Activated T-cell treated with anti-CD3 and anti-CD28 coated beads, Interleukin-2, amount 50 U/mL, for 72 hours (primary cell): ENCODE results near the gene CHAF1A. TPM values are rescaled to one million over a fixed set of nuclear protein-coding genes. Genes with fewer than 3 reads are reported as not detected.

ENCODE experiments used
- ATAC-seq, 2 donors: fragments of 150-1000 bp; cut with Tn5 transposase; replicated peaks in 1 of 2; 2 replicates each; pipeline ENCODE4 v1.10.0; 2021; ENCODE audit warnings: moderate library complexity in 2 of 2, mild to moderate bottlenecking in 1 of 2
- DNase-seq, 2 donors: peaks; one replicate each; pipeline ENCODE4 v3.0.0; 2021 to 2022; ENCODE audit warnings: mixed read lengths in 1 of 2
- H3K27ac Mint-ChIP-seq: one replicate; pipeline ENCODE4 v1.8.0; 2022; ENCODE audit warnings: mild to moderate bottlenecking, moderate library complexity, mixed read lengths
- H3K27me3 Mint-ChIP-seq: one replicate; pipeline ENCODE4 v1.8.0; 2022; ENCODE audit warnings: low read depth, mixed read lengths
- H3K36me3 Mint-ChIP-seq, 2 donors: one replicate each; pipeline ENCODE4 v1.8.0; 2022; ENCODE audit warnings: mixed read lengths in 2 of 2, mild to moderate bottlenecking in 1 of 2; ENCODE audit not compliant: insufficient read depth in 2 of 2
- H3K4me1 Mint-ChIP-seq: one replicate; pipeline ENCODE4 v1.8.0; 2022; ENCODE audit warnings: low read depth, mixed read lengths
- H3K4me3 Mint-ChIP-seq, 2 donors: one replicate each; pipeline ENCODE4 v1.8.0; 2022; ENCODE audit warnings: mild to moderate bottlenecking in 2 of 2, mixed read lengths in 2 of 2, moderate library complexity in 2 of 2
- H3K9me3 Mint-ChIP-seq, 2 donors: one replicate each; pipeline ENCODE4 v1.8.0; 2022; ENCODE audit warnings: mixed read lengths in 2 of 2
- total RNA-seq, 2 donors: library from RNA; stranded (reverse); gene quantifications; one replicate each; pipeline ENCODE4 v1.2.3, GENCODE V29; 2022

The CHAF1A gene
- total RNA-seq, 2 donors from 2014 or later: 74.0 to 79.7 TPM

- Mint-ChIP-seq H3K9me3 (no peaks in the 10 kb centered on the region), H3K4me3 (no peak overlapping the region), H3K4me1 (no peaks in the 10 kb centered on the region), H3K27ac (no peak overlapping the region), H3K27me3 (no peaks in the 10 kb centered on the region), H3K36me3 (peaks cover 11 to 39% of the 10 kb centered on the region in 2 donors)
- no peak for ATAC-seq
- no peak for DNase-seq
Observed at GRCh38 chr19:4432918-4433506, 30.6 kb downstream of the CHAF1A start.

- no peaks in the 10 kb centered on the region for H3K27me3 Mint-ChIP-seq
- H3K9me3 Mint-ChIP-seq: no peaks in the 10 kb centered on the region
- no peaks in the 10 kb centered on the region for H3K4me1 Mint-ChIP-seq
- H3K4me3 Mint-ChIP-seq: no peak overlapping the region
- ATAC-seq (no peak), DNase-seq (no peak)
- peaks cover 9 to 33% of the 10 kb centered on the region in 2 donors for H3K36me3 Mint-ChIP-seq
- no peak overlapping the region for H3K27ac Mint-ChIP-seq
Observed at GRCh38 chr19:4434391-4434790, 32.0 kb downstream of the CHAF1A start.

- no peaks in the 10 kb centered on the region for H3K4me1 Mint-ChIP-seq
- H3K4me3 Mint-ChIP-seq: no peak overlapping the region
- DNase-seq (no peak), ATAC-seq (peak in 1 of 2 donors; percentile 13)
- no peaks in the 10 kb centered on the region for H3K27me3 Mint-ChIP-seq
- H3K9me3 Mint-ChIP-seq: no peaks in the 10 kb centered on the region
- peaks cover 5 to 28% of the 10 kb centered on the region in 2 donors for H3K36me3 Mint-ChIP-seq
- no peak overlapping the region for H3K27ac Mint-ChIP-seq
Observed at GRCh38 chr19:4436231-4436630, 33.8 kb downstream of the CHAF1A start.

DNA sequence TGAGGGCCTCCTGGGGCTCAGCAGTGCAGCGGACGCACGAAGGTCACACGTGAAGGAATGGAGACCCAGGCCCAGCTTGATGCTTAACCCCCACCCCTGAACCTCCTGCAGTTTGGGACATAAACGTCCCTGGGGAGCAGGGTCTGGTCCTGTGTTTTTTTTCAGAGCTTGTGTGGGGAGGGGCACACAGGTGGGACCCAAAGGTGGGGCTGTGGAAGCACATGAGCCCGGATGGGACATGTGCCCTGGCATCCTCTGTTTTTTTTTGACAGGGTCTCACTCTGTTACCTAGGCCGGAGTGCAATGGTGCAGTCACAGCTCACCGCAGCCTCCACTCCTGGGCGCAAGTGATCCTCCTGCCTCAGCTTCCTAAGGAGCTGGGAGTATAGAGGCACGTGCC, 34.7 kb downstream of the CHAF1A start:
- H3K4me3 Mint-ChIP-seq: no peak overlapping the region
- no peaks in the 10 kb centered on the region for H3K9me3 Mint-ChIP-seq
- no peaks in the 10 kb centered on the region for H3K27me3 Mint-ChIP-seq
- peaks cover 5 to 25% of the 10 kb centered on the region in 2 donors for H3K36me3 Mint-ChIP-seq
- H3K4me1 Mint-ChIP-seq: no peaks in the 10 kb centered on the region
- no peak for DNase-seq
- no peak for ATAC-seq
- H3K27ac Mint-ChIP-seq: no peak overlapping the region

DNA sequence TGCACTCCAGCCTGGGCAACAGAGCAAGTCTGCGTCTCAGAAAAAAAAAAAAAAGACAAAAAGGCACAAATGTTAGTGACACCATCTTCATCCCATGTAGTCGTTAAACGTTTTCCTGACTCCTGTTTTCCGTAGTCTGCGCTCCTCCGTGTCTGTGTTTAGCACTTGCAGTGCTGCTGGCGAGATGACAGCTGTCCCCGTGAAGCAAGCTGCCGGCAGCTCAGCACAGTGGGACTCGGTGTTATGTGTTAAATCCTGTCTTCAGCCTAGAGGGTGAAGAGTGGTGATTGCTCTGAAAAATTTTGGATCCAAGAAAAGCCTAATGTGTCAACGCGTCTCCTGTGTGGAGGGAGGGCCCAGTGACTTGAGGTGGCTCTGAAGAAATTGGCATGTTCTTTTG, 36.8 kb downstream of the CHAF1A start:
- Mint-ChIP-seq H3K36me3 (peaks cover 4 to 18% of the 10 kb centered on the region in 2 donors), H3K27ac (no peak overlapping the region), H3K27me3 (no peaks in the 10 kb centered on the region), H3K4me1 (no peaks in the 10 kb centered on the region), H3K9me3 (no peaks in the 10 kb centered on the region), H3K4me3 (no peak overlapping the region)
- no peak for ATAC-seq
- no peak for DNase-seq

DNA sequence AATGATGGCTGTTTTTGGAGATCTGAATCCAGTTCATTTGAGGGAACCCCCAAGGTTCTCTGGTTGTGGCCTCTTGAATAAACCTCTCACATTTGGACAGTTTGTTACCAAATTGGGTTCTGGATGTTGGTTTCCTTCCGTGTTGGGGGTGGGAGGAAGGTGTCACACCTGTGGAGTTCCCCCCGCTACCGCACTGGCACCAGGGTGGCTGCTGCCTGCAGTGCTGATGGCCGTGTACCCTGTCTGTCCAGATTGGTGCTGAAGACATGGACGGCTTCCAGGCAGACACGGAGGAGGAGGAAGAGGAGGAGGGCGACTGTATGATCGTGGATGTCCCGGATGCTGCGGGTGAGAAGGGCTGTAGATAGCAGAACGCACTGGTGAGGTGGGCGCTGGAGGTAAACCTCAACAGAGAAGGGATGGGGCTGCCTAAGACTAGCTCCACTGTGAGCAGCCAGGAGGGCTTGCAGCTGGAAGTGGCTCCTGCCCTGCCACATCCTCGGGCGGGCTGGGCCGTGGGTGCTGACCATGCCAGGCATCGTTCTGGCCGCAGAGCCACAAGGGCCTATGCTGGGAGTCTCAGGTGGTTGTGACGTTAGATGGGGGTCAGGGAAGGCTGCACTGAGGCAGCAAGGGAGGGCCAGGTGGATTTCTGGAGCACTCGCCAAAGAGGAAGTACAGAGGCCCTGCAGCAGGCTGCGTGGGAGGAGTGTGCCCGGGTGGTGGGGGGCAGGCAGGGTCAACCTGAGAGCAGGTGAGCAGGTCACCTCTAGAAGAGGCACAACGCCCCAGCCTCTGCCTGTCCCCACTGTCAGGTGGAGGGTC, 39.8 kb downstream of the CHAF1A start:
- Mint-ChIP-seq H3K9me3 (no peaks in the 10 kb centered on the region), H3K4me3 (no peak overlapping the region), H3K27me3 (no peaks in the 10 kb centered on the region), H3K4me1 (no peaks in the 10 kb centered on the region), H3K36me3 (peaks cover 4 to 10% of the 10 kb centered on the region in 2 donors), H3K27ac (peak overlapping the region; percentile 64)
- DNase-seq: no peak
- ATAC-seq: peak in 1 of 2 donors; percentile 6

- Mint-ChIP-seq H3K27ac (no peak overlapping the region), H3K4me3 (no peak overlapping the region), H3K9me3 (no peaks in the 10 kb centered on the region), H3K4me1 (no peaks in the 10 kb centered on the region), H3K36me3 (peaks cover 4 to 10% of the 10 kb centered on the region in 2 donors), H3K27me3 (no peaks in the 10 kb centered on the region)
- no peak for ATAC-seq
- DNase-seq: no peak
Observed at GRCh38 chr19:4442819-4443146, 40.3 kb downstream of the CHAF1A start.

DNA sequence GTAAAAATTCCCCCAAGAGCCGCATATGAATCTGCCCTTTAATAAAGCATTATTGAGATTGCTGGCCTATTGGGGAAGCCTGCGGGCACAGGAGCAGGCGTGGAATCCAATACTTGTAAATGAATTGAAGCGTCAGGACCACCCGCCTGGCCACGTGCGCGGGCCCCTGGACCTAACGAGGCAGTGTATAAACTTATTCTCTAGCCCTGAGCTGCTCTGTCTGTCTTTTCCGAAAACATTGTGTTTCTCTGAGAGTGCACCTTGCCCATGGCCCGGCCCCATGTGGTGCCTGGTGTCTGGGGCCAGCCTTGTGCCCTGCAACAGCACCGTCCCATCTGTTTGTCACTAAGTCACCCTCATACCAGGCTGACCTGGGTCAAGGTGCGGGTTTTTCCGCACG, 40.7 kb downstream of the CHAF1A start:
- Mint-ChIP-seq H3K27me3 (no peaks in the 10 kb centered on the region), H3K36me3 (peaks cover under 1 to 7% of the 10 kb centered on the region in 2 donors), H3K4me3 (no peak overlapping the region), H3K4me1 (no peaks in the 10 kb centered on the region), H3K9me3 (no peaks in the 10 kb centered on the region), H3K27ac (no peak overlapping the region)
- ATAC-seq (no peak), DNase-seq (no peak)

DNA sequence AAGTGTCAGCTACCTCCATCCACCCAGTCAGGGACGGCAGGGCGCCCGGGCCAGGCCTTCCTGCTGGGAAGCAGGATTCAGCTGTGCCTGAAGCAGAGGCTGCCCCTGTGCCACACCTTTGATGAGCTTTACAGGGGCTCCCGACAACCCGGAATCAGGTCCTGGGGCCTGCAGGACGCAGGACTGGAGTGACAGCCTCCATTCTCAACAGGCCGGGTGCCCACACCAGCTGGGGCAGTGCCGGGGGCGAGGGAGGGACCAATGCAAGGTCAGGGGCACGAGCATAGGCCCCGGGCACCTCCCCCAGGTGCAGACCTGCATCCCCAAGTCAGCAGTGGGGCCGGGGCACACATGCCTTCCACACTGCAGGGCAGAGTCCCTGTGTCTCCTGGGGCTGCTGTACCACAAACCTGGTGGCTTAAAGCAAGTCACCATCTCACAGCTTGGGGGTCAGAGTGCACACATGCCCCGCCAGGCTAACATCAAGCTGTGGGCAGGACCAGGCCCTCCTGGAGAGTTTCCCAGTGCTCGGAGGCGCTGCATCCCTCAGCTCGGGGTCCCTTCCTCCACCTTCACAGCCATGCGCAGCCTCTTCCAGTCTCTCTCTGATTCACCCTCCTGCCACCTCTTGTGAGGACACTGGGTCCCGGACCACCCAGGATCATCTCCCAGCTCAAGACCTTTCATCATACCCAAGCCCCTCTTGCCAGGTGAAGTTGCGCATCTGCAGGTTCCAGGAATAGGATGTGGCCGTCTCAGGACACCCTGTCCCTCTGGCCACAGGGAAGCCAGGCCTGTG, 41.7 kb downstream of the CHAF1A start:
- no peak overlapping the region for H3K27ac Mint-ChIP-seq
- H3K36me3 Mint-ChIP-seq: peaks cover 0 to 6% of the 10 kb centered on the region in 2 donors

DNA sequence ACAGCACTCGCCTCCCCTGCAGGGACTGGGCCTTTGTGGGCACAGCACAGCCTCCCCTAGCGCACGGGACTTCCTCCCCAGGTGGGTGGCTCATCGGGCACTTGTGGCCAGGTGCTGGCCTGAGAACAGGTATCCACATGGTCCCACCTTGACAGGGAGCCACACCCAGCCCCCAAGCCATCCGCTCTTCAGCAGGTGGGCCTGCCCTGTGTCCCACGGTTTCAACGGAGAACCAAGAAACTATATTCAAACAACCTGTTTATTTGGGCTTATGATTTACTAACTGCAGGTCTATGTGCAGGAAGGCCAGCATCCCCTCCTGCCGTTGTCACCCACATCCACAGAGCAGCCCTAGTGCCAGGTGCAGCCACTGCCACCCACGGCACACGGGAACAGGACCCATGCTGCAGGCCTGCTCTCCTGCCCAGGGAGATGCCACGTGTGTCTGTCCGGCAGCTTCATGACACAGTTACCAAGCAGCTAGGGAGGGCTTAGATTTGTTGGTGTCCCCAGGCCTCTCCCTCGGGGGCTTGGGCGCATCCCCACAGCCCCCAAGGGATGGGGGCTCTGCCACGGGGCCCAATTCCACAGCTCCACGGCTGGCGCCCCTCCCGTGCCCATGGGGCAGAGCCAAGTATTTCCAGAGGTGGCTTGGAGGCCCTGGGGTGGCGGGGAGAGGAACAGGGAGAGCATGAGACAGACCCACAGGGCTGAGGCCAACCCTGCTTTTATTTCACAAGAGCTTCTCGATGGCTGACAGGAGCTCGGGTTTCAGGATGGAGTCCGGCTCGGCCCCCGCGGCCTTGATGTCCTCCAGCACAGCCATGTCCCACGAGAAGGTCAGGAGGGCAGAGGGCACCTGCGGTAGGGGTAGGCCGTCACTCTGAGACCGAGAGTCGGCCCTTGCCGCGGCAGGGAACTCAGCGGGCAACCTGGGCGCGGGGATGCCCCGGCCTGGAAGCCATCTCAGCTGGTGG, 42.6 kb downstream of the CHAF1A start:
- H3K9me3 Mint-ChIP-seq: no peaks in the 10 kb centered on the region
- no peaks in the 10 kb centered on the region for H3K27me3 Mint-ChIP-seq
- ATAC-seq (no peak), DNase-seq (no peak)
- H3K36me3 Mint-ChIP-seq: peaks cover 0 to 7% of the 10 kb centered on the region in 2 donors
- H3K4me3 Mint-ChIP-seq: no peak overlapping the region
- H3K4me1 Mint-ChIP-seq: no peaks in the 10 kb centered on the region
- H3K27ac Mint-ChIP-seq: no peak overlapping the region

More for the DNA sequence above, 41.7 kb downstream of the CHAF1A start:
- Mint-ChIP-seq H3K27me3 (no peaks in the 10 kb centered on the region), H3K4me1 (no peaks in the 10 kb centered on the region), H3K4me3 (no peak overlapping the region), H3K9me3 (no peaks in the 10 kb centered on the region)
- DNase-seq (no peak), ATAC-seq (no peak)

DNA sequence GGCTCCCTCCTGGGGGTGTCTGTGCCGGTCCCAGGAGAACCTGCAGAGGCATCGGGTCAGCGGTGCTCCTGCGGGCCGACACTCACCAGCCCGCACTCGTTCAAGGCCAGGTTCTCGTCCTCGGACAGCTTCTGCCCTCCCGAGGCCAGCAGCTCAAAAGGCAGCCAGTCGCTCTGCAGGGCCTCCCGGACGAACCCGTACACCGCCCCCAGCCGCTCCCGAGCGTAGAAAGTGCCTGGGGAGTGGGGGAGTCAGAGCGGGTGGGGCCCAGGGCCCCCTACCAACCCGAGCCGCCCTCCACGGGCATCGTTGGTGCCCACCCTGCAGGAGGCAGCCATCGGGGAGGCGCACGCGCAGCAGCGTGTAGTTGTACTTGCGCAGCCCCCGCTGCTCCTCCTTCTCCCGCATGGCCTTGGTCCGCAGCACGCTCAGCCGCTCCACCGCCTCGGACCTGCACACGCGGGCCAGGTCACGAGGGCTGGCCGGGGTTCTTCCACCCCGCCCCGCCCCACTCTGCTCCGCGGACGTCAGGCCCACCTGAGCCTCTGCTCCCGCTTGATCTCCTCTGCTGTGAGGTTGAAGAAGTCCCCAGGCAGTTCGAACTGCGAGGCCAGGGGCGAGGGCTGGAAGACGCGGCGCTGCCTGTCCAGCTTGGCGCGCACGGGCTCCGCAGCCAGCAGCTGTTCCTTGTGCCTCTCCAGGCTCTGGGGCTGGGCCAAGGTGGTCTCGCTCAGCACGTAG, 43.7 kb downstream of the CHAF1A start:
- Mint-ChIP-seq H3K36me3 (peaks cover 0 to 7% of the 10 kb centered on the region in 2 donors), H3K27ac (no peak overlapping the region), H3K9me3 (no peaks in the 10 kb centered on the region), H3K4me3 (no peak overlapping the region), H3K4me1 (no peaks in the 10 kb centered on the region), H3K27me3 (no peaks in the 10 kb centered on the region)
- no peak for DNase-seq
- ATAC-seq: no peak

DNA sequence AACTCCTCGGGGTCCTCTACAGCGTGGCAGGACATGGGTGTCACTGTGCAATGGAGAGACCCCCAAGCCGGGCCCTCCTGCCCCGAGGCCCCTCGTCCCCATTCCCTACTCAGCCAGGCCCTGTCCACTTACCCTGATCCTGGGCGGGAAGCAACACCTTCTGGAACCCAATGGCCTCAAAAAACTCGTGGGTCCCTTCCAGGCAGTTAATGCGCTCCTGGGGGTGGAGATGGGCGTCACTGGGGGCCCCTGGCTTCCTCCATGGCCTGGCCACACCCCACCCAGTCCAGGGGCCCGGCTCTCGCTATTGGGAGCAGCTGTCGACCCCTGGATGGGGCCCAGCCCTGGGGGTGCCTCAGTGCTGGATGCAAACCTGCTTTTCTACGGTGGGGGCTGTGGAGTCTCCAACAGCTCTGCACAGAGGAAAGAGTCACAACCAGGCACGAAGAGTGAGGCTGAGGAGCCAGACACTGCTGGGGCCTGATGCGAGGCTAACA, 44.3 kb downstream of the CHAF1A start:
- Mint-ChIP-seq H3K27ac (no peak overlapping the region), H3K4me1 (no peaks in the 10 kb centered on the region), H3K36me3 (peaks cover 0 to 7% of the 10 kb centered on the region in 2 donors), H3K4me3 (no peak overlapping the region), H3K9me3 (no peaks in the 10 kb centered on the region), H3K27me3 (no peaks in the 10 kb centered on the region)
- ATAC-seq (no peak), DNase-seq (no peak)
